Posterior cingulate gyrus (tissue), 11 donors: Measurements from ENCODE around the gene PRF1.
"Not testable (repeated sequence)": the region's sequence is repeated elsewhere in the genome, so short reads cannot be mapped to it uniquely, and the experiment has no call there.

Experiments used
- DNase-seq, 10 donors: peaks; one replicate each; pipeline versions ENCODE4 v3.0.0 to v3.0.0-alpha.2; 2020 to 2021; ENCODE audit warnings: mixed read lengths in 3 of 10
- intact Hi-C: fragments of 100-400 bp; cut with DNase I; formaldehyde crosslinking; loops from one replicate; pipeline ENCODE4 v1.15.1; 2023

PRF1 gene

GRCh38 chr10:70582793-70583668, 19.5 kb downstream of the PRF1 start:
- DNase-seq, result peak in 2 of 10 donors; percentile 6 to 42
- intact Hi-C loops, result no loop called here

- DNase-seq, result peak in 1 of 10 donors; percentile 38
- intact Hi-C loops, result not testable (repeated sequence)
These were observed 21.4 kb downstream of the PRF1 start for GRCh38 chr10:70581176-70581575.

- intact Hi-C loops, result no loop called here
- peak in 2 of 10 donors; percentile 14 to 43 for DNase-seq
These were observed 23.1 kb downstream of the PRF1 start for GRCh38 chr10:70579234-70580002.

GRCh38 chr10:70578371-70578947, 24.1 kb downstream of the PRF1 start:
- peak in 1 of 10 donors; percentile 12 for DNase-seq
- intact Hi-C loops, result no loop called here

GRCh38 chr10:70576803-70577517, 25.6 kb downstream of the PRF1 start:
- DNase-seq, result peak in 1 of 10 donors; percentile 44
- intact Hi-C loops, result no loop called here

- intact Hi-C loops, result no loop called here
- peak in 3 of 10 donors; percentile 19 to 49 (median 42) for DNase-seq
These were observed 26.4 kb downstream of the PRF1 start for GRCh38 chr10:70575874-70576802.

- DNase-seq, result peak in 3 of 10 donors; percentile 9 to 70 (median 61)
- intact Hi-C loops, result no loop called here
These were observed 27.1 kb downstream of the PRF1 start for GRCh38 chr10:70575486-70575873.

- intact Hi-C loops, result no loop called here
- DNase-seq, result peak in 3 of 10 donors; percentile 20 to 61 (median 27)
These were observed 28.7 kb downstream of the PRF1 start for GRCh38 chr10:70573599-70574506.

- intact Hi-C loops, result no loop called here
- peak in 3 of 10 donors; percentile 61 to 79 (median 70) for DNase-seq
These were observed 30.7 kb downstream of the PRF1 start for GRCh38 chr10:70571636-70572439.

GRCh38 chr10:70571236-70571635, 31.3 kb downstream of the PRF1 start:
- peak in 3 of 10 donors; percentile 20 to 78 (median 75) for DNase-seq
- intact Hi-C loops, result no loop called here

GRCh38 chr10:70568781-70569495, 33.6 kb downstream of the PRF1 start:
- intact Hi-C loops, result no loop called here
- DNase-seq, result peak in 3 of 10 donors; percentile 29 to 63 (median 46)

GRCh38 chr10:70568113-70568512, 34.4 kb downstream of the PRF1 start:
- intact Hi-C loops, result no loop called here
- no peak for DNase-seq

- DNase-seq, result peak in 3 of 10 donors; percentile 17 to 52 (median 37)
- intact Hi-C loops, result no loop called here
These were observed 34.9 kb downstream of the PRF1 start for GRCh38 chr10:70567603-70568002.

- intact Hi-C loops, result no loop called here
These were observed 35.8 kb downstream of the PRF1 start for GRCh38 chr10:70566515-70567290.

GRCh38 chr10:70565556-70566514, 36.7 kb downstream of the PRF1 start:
- peak in 4 of 10 donors; percentile 19 to 78 (median 51) for DNase-seq
- intact Hi-C loops, result no loop called here

More at GRCh38 chr10:70566515-70567290, 35.8 kb downstream of the PRF1 start:
- peak in 4 of 10 donors; percentile 2 to 78 (median 61) for DNase-seq
